Chondrocyte (in vitro differentiated cells): ENCODE results near the gene NOTCH2. TPM values are rescaled to one million over a fixed set of nuclear protein-coding genes. Genes with fewer than 3 reads are reported as not detected.

Experiments used
- DNase-seq: peaks from one replicate; pipeline ENCODE4 v3.0.0; 2021; ENCODE audit warnings: mixed read lengths, low spot score
- H3K27ac Mint-ChIP-seq: one replicate; pipeline ENCODE4 v1.8.0; 2021; ENCODE audit warnings: mild to moderate bottlenecking, moderate library complexity, mixed read lengths; ENCODE audit not compliant: unreplicated experiment
- H3K27me3 Mint-ChIP-seq: 2 replicates; pipeline ENCODE4 v1.8.0; 2021; ENCODE audit warnings: low read depth, mixed read lengths
- H3K36me3 Mint-ChIP-seq: 2 replicates; pipeline ENCODE4 v1.8.0; 2021; ENCODE audit warnings: low read depth, mixed read lengths
- H3K4me1 Mint-ChIP-seq: 2 replicates; pipeline ENCODE4 v1.8.0; 2021; ENCODE audit warnings: low read depth, mild to moderate bottlenecking, mixed read lengths
- H3K4me3 Mint-ChIP-seq: one replicate; pipeline ENCODE4 v1.8.0; 2021; ENCODE audit warnings: mild to moderate bottlenecking, moderate library complexity, mixed read lengths; ENCODE audit not compliant: unreplicated experiment
- H3K9me3 Mint-ChIP-seq: 2 replicates; pipeline ENCODE4 v1.8.0; 2021; ENCODE audit warnings: low read depth, mixed read lengths
- total RNA-seq: library from RNA; stranded (reverse); gene quantifications from 3 replicates; pipeline ENCODE4 v1.2.1, GENCODE V29; 2021
- TF ChIP-seq, protein P1 (sequence below): fragments of 200-600 bp; sonication (generic); IDR thresholded peaks from 2 replicates; pipeline ENCODE4 v1.5.0; 2021; ENCODE audit warnings: antibody characterized with exemption, mild to moderate bottlenecking, moderate library complexity

NOTCH2 gene
- total RNA-seq, 1 donor from 2014 or later, result 195 TPM

DNA sequence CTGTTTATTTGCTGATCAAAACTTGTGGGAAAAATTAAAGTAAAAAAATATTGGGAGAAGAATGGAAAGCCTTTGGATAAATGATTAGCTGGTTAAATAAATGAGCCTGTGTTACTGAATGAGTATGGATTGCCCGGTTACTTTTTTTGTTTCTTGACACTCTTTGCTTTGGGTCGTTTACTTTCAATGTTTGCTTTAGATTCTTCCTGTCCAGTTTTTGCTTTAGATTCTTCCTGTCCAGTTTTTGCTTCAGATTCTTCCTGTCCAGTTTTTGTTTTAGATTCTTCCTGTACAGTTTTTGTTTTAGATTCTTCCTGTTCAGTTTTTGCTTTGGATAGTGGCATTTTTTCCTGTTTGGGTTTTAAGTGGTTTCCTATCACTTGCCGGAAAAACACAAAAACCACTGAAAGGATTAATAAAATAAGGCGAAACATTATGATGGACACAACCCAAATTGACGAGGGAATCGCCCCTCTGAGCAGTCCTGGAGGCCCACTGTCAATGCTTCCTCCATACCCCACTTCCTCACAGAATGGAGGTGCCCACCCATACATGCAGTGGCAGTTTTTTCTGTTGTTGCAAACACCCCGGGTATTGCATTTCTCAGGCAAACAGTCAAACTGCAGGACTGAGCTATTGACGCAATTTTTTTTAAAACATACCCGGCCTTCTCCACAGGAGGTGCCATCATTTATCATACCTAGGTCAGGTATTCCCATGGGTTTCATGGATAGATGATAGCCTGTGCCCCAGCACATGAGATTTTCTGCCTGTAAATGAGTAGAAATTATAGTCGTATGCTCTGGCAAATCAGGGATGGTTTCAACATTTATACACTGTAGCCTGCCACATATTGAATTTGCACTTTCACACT is 175.4 kb downstream of the NOTCH2 start:
- Mint-ChIP-seq H3K4me1 (no peaks in the 10 kb centered on the region), H3K9me3 (peaks cover 3% of the 10 kb centered on the region), H3K36me3 (peaks cover under 1% of the 10 kb centered on the region), H3K27ac (no peak overlapping the region), H3K4me3 (no peak overlapping the region), H3K27me3 (no peaks in the 10 kb centered on the region)
- DNase-seq, result no peak
- TF ChIP-seq, protein P1, sequence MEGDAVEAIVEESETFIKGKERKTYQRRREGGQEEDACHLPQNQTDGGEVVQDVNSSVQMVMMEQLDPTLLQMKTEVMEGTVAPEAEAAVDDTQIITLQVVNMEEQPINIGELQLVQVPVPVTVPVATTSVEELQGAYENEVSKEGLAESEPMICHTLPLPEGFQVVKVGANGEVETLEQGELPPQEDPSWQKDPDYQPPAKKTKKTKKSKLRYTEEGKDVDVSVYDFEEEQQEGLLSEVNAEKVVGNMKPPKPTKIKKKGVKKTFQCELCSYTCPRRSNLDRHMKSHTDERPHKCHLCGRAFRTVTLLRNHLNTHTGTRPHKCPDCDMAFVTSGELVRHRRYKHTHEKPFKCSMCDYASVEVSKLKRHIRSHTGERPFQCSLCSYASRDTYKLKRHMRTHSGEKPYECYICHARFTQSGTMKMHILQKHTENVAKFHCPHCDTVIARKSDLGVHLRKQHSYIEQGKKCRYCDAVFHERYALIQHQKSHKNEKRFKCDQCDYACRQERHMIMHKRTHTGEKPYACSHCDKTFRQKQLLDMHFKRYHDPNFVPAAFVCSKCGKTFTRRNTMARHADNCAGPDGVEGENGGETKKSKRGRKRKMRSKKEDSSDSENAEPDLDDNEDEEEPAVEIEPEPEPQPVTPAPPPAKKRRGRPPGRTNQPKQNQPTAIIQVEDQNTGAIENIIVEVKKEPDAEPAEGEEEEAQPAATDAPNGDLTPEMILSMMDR, result no peak

DNA sequence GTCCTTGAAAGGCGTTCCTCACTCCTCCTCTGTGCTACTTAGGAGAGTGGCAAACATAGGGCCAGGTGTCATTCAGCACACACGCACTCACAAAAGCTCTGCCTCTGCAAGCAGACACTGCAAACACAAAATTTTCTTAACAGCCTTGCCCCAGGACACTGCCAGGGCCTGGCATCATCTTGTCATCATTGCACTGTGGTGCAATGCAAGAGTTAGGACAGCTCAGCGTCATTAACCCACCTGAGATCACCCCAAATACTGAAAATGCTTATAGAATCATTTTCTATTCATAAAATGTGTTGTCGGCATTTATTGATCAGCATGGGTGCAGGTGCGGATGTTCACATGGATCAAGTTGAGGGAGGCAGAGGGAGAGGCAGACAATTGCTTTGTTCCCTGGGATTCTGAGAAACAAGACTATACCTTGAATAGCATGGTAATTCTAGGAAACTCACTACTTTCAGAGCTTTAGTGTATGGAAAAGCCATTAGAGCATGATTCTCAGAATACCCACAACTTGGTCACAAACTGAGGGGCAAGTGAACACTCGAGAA is 176.1 kb downstream of the NOTCH2 start:
- Mint-ChIP-seq H3K36me3 (peaks cover 8% of the 10 kb centered on the region), H3K27ac (no peak overlapping the region), H3K4me1 (no peaks in the 10 kb centered on the region), H3K27me3 (no peaks in the 10 kb centered on the region), H3K9me3 (peaks cover 10% of the 10 kb centered on the region), H3K4me3 (no peak overlapping the region)
- DNase-seq, result no peak
- TF ChIP-seq, protein P1, result no peak

DNA sequence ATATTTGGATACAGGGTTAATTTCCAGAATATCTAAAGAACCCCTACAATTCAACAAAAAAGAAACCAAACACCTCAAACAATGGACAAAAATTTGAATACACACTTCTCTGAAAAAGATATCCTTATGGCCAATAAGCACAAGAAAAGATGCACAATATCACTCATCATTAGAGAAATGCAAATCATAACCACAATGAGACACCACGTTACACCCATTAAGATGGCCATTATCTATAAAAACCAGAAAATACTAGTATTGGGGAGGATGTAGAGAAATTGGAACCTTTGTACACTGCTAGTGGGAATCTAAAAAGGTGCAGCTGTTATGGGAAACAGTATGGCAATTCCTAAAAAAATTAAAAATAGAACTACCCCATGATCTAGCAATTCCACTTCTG is 178.1 kb downstream of the NOTCH2 start:
- Mint-ChIP-seq H3K4me1 (no peaks in the 10 kb centered on the region), H3K27ac (no peak overlapping the region), H3K36me3 (peaks cover 9% of the 10 kb centered on the region), H3K9me3 (peaks cover 13% of the 10 kb centered on the region), H3K4me3 (no peak overlapping the region), H3K27me3 (no peaks in the 10 kb centered on the region)
- TF ChIP-seq, protein P1, result no peak
- DNase-seq, result no peak

DNA sequence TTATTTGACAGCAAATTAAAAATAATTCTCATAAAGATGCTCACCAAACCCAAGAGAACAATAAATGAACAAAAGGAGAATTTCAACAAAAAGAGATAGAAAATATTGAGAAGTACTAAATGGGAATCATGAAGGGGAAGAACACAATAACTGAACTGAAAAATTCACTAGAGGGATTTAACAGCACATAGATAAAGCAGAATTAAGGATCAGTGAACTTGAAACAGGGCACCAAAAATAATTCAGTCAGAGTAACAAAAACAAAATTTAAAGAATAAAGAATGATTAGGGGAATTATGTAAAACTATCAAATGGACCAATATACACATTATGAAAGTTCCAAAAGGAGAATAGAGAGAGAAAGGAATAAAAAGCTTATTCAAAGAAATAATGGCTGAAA is 181.0 kb downstream of the NOTCH2 start:
- H3K36me3 Mint-ChIP-seq, result peaks cover 9% of the 10 kb centered on the region
- H3K27ac Mint-ChIP-seq, result no peak overlapping the region
- DNase-seq, result no peak
- TF ChIP-seq, protein P1, result no peak
- no peak overlapping the region for H3K4me3 Mint-ChIP-seq
- peaks cover 13% of the 10 kb centered on the region for H3K9me3 Mint-ChIP-seq
- H3K27me3 Mint-ChIP-seq, result no peaks in the 10 kb centered on the region
- H3K4me1 Mint-ChIP-seq, result peaks cover 4% of the 10 kb centered on the region

DNA sequence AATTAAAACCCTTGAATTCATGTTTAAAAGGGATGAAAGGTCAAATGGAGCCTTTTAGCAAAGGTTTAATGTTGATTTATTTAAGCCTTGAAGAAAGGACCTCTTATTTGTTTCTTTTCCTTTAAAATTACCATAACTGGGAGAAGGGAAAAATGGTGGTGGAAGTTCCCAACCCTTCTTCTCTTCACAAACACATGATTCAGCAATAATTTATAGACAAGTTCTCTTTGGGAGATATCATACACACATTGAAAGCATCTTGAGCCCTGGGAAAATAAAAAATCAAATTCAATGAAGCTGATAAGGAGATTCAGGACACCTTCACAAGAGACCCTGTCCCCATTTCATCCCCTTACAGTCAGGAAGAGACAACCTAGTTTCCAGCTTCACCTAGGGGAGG is 182.0 kb downstream of the NOTCH2 start:
- TF ChIP-seq, protein P1, result no peak
- Mint-ChIP-seq H3K4me3 (no peak overlapping the region), H3K27ac (no peak overlapping the region), H3K27me3 (no peaks in the 10 kb centered on the region), H3K36me3 (peaks cover 9% of the 10 kb centered on the region), H3K4me1 (peaks cover 4% of the 10 kb centered on the region), H3K9me3 (peaks cover 13% of the 10 kb centered on the region)
- no peak for DNase-seq
